Hematopoietic multipotent progenitor cell treated with erythropoietin and hydrocortisone succinate and interleukin-3 and kit ligand, for 17 days (in vitro differentiated cells): Measurements from ENCODE around the gene RASSF7.

Experiments used
- DNase-seq: peaks from one replicate; pipeline ENCODE4 v3.0.0-alpha.2; 2015; ENCODE audit warnings: low spot score

The RASSF7 gene

DNA sequence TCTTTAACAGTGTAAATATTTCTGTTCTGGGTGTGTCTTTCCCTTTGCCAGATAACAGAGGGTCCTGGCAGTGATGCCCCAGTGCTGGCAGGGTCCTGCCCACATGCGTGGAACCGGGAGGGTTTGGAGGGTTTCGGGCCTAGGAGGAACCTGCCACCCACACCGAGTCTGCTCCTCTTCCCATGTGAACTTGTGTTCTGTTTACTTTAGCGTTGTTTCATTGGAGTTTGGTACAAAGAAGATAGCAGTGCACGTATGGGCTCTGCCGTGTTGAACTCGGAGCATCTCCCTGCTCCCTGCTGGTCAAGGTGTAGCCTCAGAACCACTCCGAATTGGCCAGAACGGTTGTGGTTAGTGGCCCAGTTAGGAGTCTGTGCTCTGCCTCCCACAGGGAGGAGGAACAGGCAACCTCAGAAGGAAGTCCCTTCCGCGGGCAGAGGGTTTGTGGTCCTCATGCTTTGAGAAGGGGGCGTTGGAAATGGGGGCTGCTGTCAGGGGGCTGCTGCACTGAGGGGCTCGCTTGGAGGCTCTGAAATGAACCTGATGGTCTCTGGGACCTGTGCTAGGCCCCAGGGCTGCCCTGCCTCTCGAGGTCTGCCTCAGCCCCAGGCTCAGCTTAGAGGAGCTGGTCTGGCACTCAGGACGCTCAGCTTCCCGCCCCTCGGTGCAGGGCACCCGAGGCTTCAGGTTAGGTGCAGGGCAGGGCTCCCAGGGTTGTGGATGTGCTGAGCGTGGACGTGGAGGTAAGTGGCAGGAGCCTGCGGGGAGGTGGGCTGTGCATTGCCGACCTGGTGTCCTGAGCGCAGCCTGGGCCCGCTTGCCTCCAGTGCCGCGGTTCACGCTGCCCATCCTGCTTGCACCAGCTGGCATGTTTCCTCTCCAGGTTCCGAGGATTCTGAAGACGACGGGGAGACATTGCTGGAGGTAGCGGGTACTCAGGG is 25.9 kb downstream of the RASSF7 start:
- no peak for DNase-seq

DNA sequence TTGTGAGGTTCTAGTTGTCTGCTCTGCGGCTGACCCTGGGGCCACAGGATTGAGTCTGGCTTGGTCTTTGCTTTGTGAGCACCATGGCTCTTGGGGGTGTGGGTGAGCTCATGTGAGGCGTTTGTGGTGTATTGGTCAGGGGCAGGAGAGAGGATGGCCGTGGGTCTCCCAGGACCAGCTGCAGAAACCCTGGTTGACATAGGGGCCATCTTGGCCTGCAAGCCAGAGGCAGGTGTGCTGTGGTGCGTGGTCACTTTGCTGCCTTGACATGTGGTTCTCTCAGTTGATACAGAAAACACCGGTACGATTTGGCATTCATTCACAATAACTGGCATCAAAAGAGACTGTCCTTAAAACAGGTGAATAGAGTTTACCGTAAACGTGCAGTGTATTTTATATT is 26.8 kb downstream of the RASSF7 start:
- DNase-seq = no peak

DNA sequence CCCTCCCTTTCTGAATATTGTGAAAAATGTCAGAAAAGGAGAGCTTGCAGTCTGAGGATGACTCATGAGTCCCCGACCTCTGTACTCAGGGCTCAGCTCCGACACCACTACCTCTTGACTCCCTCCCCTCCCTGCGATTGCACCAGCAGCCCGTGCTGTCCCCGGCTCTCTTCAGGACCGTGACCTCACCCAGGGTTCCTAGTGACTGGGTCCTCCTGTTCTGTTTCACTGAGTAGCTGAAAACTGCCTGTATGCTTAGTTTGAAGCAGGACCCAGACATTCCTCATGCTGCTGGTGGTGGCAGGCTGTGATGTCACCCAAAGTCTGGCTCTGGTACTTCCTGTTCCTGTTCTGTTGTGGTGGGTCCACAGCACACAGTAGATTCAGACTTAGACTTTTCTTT is 27.2 kb downstream of the RASSF7 start:
- no peak for DNase-seq

DNA sequence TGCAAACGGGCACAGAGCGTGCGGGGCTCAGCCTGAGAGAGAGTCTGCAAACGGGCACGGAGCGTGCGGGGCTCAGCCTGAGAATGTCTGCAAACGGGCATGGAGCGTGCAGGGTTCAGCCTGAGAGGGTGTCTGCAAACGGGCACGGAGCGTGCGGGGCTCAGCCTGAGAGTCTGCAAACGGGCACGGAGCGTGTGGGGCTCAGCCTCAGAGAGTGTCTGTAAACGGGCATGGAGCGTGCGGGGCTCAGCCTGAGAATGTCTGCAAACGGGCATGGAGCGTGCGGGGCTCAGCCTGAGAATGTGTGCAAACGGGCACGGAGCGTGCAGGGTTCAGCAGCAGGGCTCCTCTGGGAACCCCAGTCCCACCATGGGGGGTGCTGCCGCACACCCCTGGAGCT is 29.0 kb downstream of the RASSF7 start:
- no peak for DNase-seq

DNA sequence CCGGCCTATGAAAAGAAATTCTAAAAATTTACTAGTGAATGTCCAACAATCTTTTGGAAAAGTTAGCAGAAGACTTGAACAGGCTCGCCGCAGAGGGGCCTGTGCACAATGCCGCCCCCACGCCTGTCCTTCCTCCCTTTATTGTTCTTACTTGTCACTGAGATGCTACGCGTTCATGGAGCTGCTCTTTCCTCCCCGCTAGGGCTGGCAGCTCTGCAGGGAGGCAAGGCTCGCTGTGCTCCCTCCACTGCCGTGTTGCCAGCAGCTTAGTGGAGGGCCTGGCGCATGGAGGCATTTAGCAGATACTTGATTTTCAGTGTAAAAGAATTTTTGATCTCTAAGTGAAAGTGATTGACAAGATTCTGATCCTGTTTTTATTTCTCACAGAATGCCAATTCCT is 30.2 kb downstream of the RASSF7 start:
- no peak for DNase-seq

DNA sequence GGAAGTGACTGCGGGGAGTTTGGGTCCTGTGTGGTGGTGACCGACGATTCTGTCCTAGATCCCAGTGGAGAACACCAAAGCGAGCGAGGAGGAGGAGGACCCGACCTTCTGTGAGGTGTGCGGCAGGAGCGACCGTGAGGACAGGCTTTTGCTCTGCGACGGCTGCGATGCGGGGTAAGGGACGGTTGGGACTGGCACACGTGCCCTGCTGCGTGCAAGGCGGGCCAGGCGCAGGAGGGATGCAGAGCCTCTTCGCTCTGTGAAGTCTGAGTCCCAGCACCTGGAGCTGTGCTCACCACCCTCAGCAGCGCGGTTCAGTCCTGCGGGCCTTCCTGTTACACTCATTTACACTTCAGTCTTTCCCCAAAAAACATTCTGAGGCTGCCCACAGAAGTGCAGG is 31.7 kb downstream of the RASSF7 start:
- no peak for DNase-seq

DNA sequence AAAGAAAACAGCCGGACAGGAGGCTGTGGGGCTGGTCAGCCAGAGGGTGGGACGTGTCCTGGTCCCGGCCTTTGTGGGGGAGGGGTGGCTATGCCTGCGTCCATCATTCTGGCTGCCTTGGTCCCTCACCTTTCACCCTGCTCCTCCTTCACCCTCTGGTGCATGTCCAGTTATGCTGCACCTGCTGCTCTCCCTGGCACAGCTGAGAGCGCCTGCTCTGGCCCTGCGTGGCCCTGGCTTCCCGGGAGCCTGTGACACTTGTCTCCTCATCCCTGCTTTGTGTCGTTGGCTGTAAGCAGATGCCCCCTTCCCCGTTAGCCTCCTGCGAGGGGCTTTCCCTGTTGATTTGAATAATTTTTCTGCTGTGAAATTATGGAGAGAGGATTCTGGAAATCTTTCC is 32.1 kb downstream of the RASSF7 start:
- DNase-seq = no peak

DNA sequence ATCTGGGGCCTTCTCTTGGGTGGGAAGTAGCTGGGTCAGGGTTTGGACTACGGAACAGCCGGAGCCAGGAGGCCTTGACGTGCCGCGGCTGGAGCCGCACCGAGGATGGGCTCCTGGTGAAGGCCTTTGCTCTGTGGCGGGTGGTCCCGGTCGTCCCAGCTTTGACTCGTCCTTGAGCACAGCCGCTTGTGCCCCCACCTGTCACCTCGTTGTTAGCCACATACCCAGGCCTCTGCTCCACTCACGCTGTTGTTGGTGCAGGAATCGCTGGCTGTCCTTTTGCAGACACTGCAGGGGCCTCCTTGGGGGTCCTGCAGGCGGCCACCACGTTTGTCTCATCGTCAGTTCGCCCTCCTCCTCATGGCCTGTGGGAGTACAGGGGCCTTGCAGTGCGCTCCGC is 32.6 kb downstream of the RASSF7 start:
- DNase-seq = no peak

DNA sequence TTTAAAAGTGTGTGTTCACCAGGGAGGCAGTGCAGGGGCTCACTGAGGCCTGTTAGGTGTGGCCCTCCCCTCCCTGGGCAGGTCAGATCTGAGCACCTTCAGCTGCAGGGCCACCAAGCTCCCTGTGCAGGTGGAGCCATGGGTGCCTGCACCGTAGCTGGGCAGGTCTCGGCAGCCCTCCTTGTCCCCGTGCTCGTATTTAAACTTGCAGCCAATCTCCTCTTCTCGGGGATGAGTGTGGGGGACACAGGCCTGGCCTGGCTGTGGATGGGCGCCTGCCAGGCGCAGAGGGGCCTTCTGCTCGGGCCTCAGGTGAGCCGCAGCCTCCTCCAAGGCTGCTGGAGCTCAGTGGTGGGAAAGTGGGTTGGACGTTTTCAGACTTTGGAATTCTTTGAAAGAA is 34.6 kb downstream of the RASSF7 start:
- no peak for DNase-seq

DNA sequence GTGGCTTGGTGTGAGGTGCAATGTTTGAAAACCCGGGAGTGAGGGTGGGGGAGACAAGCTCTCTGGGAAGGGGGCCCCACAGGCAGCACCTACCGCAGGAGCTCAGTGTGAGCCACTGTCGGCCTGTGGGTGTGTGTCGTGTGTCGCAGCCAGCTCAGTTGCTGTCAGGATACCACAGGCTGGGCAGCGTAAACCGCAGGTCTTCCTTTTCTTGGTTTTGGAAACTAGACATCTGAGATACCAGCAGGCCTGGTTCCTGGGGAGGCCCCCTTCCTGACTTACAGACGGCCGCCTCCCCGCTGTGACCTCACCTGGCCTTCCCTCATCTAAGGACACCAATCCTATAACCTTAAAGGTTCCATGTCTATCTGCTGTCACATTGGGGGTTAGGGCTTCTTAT is 35.6 kb downstream of the RASSF7 start:
- no peak for DNase-seq

DNA sequence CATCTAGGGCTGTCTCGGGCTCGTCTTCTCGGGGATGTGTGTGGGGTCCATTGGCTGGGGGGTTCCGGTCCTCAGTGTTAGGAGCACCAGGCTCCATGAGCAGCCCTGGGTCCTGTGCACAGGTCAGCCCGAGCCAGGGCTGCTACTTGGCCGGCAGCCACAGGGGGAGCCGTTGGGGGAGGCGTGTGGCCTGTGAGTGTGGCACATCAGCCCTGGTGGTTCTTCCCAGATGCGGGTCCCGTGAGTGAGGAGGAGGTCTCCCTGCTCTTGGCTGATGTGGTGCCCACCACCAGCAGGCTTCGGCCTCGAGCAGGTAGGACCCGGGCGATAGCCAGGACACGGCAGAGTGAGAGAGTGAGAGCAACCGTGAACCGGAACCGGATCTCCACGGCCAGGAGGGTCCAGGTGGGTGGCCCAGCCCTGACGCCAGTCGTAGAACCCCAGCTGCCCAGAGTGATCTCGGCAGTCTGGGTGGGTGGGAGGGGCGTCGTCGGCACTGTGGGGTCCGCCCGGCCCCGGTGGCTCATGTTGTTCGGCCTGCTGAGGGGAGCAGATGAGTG is 36.5 kb downstream of the RASSF7 start:
- no peak for DNase-seq

DNA sequence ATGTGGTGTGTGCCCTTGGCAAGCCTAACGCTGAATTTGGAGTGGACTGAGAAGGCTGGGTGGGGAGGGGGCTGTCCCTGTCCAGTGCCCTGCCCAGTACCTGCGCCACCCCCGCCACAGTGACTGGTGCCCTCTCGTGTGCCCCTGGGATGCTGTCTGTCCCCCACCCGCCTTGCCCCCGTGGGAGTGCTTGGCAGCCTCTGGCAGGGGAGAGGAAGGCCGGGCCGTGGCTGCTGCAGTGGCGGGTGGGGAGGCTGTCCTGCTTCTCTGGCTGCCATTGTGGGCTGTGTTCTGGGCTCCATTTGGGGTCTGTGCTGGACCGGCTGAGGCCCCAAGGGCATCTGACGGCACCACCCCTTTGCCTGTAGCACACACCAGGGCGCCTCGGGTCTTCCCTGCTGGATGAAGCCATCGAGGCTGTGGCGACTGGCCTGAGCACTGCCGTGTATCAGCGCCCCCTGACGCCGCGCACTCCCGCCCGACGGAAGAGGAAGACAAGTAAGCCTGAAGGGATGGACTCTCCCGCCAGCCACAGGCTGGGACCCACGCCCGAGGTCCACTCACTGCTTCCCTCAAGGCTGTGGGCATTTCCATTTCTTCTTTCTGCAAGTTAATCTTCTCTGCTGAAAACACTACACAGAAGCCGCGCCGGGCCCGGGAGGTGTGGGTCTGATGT is 37.4 kb downstream of the RASSF7 start:
- no peak for DNase-seq

DNA sequence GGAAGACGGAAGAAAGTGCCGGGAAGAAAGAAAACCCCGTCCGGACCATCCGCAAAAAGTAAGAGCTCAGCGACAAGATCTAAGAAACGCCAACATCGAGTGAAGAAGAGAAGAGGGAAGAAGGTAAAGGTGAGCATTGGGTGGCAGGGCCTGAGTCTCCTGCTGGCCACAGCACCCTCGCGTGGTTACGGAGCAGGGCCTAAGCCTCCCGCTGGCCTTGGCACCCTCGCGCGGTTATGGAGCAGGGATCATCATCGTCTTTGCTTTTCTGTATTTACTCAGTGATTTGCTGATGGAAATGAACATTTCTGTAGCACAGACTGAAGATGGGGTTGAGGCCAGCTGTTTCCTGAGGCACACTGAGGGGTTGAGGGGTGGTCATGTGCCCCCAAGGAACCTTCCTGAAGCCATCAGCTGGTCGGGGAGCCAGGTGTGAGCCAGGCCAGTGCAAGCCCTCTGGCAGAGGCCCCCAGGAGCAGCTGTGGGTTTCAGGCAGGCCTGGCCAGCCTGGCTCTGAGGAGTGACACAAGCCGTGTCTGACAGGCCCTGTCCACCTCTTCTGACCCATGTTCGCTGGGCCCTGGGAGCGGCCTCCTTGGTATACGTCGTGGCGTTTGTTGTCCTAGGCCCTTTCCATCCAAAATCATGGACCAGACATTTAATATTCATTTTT is 40.9 kb downstream of the RASSF7 start:
- no peak for DNase-seq

DNA sequence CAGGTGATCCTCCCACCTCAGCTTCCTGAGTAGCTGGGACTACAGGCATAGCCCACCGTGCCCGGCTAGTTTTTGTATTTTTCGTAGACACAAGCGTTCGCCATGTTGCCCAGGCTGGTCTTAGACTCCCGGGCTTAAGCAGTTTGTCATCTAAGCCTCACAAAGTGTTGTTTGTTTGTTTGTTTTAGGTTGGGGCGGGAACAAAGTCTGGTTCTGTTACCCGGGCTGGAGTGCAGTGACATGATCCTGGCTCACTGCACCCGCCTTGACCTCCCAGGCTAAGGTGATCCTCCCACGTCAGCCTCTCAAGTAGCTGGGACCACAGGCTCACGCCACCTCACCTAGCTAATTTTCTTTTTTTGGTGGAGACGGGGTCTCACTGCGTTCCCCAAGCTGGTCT is 42.4 kb downstream of the RASSF7 start:
- DNase-seq = no peak

DNA sequence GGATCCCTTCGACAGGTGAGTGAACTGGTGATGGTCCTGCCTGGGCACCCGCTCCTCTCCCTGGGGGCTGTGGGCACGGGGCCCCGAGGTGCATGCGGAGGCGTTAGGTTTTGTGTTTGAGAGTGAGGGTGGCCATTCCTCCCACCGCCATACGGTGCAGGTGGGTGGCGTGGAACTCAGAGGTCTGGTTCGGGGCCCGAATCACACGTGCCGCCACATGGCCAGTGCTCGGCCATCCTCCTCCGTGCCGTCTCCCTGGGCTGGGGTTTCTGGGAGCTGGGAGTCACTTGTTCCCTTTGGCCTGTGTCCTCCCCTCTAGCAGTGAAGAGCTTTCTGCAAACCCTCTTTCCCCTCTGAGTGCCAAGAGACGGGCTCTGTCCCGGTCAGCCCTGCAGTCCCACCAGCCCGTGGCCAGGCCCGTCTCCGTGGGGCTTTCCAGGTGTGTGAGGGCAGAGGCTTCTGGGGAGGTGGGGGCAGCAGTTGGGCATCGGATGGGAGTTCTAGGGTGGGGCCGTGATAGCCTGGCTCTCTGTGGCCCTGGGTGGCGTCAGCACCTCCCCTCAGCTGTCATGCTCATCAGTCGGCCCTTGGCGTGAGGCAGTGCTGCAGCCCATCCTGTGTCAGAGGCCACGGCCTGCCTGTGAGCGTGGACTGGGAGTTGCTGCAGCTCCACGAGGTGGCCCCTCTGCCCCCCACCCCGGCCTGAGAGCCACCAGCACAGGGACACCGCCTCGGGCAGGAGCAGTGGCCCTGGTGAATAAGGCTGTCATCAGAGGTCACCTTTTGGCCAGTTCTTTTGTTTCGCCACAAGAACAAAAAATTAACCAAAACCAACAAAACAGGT is 44.7 kb downstream of the RASSF7 start:
- DNase-seq = no peak

DNA sequence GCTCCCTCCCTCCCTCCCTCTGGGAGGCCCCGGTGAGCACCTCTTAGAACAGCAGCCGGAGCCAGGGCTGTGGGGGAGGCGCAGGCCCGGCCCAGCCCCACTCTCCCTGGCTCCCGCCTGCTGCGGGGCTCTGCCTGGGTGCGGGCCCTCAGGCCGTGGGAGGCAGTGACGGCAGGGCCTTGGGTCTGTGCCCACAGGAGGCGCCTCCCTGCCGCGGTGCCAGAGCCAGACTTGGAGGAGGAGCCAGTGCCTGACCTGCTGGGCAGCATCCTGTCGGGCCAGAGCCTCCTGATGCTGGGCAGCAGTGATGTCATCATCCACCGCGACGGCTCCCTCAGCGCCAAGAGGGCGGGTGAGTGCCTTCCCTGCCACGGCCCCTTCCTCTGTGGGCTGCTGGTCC is 45.5 kb downstream of the RASSF7 start:
- no peak for DNase-seq

DNA sequence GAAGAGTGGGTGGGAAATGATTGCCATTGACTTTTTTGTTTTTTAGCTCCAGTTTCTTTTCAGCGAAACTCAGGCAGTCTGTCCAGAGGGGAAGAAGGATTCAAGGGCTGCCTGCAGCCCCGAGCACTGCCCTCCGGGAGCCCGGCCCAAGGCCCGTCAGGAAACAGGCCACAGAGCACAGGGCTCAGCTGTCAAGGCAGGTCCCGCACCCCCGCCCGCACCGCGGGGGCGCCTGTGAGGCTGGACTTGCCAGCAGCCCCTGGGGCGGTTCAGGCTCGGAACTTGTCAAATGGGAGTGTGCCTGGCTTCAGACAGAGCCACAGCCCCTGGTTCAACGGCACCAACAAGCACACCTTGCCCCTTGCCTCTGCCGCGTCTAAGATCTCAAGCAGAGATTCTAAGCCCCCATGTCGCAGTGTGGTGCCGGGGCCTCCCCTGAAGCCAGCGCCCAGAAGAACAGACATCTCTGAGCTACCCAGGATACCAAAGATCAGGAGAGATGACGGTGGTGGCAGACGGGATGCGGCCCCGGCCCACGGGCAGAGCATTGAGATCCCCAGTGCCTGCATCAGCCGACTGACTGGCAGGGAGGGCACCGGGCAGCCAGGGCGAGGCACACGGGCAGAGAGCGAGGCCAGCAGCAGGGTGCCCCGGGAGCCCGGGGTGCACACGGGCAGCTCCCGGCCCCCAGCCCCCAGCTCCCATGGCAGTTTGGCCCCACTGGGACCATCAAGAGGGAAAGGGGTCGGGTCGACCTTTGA is 46.4 kb downstream of the RASSF7 start:
- DNase-seq = no peak

DNA sequence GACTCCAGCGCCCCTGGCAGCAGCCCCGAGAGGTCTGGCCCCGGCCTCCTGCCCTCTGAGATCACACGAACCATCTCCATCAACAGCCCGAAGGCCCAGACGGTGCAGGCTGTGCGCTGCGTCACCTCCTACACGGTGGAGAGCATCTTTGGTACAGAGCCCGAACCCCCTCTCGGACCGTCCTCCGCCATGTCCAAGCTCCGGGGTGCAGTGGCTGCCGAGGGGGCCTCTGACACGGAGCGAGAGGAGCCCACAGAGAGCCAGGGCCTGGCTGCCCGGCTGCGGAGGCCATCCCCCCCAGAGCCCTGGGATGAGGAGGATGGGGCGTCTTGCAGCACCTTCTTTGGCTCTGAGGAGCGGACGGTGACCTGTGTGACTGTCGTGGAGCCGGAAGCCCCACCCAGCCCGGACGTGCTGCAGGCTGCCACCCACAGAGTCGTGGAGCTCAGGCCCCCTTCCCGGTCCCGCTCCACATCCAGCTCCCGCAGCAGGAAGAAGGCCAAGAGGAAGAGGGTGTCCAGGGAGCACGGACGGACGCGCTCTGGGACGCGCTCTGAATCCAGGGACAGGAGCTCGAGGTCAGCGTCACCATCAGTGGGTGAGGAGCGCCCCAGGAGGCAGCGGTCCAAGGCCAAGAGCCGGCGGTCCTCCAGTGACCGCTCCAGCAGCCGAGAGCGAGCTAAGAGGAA is 47.3 kb downstream of the RASSF7 start:
- DNase-seq = no peak

DNA sequence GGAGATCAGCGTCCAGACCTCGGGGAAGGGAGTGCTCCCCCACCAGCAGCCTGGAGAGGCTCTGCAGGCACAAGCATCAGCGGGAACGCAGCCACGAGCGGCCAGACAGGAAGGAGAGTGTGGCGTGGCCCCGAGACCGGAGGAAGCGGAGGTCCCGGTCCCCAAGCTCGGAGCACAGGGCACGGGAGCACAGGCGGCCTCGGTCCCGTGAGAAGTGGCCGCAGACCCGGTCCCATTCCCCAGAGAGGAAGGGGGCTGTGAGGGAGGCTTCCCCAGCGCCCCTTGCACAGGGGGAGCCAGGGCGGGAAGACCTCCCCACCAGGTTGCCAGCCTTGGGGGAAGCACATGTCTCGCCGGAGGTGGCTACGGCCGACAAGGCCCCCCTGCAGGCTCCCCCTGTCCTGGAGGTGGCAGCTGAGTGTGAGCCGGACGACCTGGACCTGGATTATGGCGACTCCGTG is 48.1 kb downstream of the RASSF7 start:
- no peak for DNase-seq

DNA sequence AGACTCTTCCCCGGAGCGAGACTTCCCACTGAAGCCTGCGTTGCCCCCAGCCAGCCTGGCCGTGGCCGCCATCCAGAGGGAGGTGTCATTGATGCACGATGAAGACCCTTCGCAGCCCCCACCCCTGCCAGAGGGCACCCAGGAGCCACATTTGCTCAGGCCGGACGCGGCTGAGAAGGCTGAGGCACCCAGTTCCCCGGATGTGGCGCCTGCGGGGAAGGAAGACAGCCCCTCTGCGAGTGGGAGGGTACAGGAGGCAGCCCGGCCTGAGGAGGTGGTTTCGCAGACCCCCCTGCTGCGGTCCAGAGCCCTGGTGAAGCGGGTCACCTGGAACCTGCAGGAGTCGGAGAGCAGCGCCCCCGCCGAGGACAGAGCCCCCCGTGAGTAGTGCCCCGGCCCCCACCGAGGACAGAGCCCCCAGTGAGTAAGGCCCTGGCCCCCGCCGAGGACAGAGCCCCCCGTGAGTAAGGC is 48.6 kb downstream of the RASSF7 start:
- no peak for DNase-seq
